CD4-positive, alpha-beta T cell (primary cell): ENCODE measurements around the gene B3GNT9. TPM values are rescaled to one million over a fixed set of nuclear protein-coding genes. Genes with fewer than 3 reads are reported as not detected.
A peak's percentile ranks its signal among the peaks of the same experiment; 100 is the strongest.

Source experiments
- ATAC-seq: fragments of 200-7000 bp; cut with Tn5 transposase; one replicate; pipeline ENCODE4 v1.10.0; 2022; ENCODE audit warnings: mild to moderate bottlenecking; ENCODE audit not compliant: poor library complexity
- CTCF ChIA-PET: fragments of 350-600 bp; sonication (Branson Sonifier 250); formaldehyde crosslinking; loops from one replicate; lab custom pipeline; 2021; ENCODE audit warnings: antibody characterized with exemption, inconsistent platforms; lab: Charles Lee
- POLR2A ChIA-PET: fragments of 350-600 bp; sonication (Branson Sonifier 250); formaldehyde crosslinking; loops from one replicate; lab custom pipeline; 2021; ENCODE audit warnings: antibody characterized with exemption, inconsistent platforms; lab: Charles Lee
- DNase-seq, 14 experiments: peaks; one replicate each; pipeline ENCODE4 v3.0.0-alpha.2; 2013 to 2020; ENCODE audit warnings: mixed read lengths in 2 of 14
- H3K27ac ChIP-seq, 2 donors: one replicate each; pipeline versions ENCODE4 v1.5.1 to v1.7.0; 2013; ENCODE audit warnings: low read length in 2 of 2, low read depth in 1 of 2, mild to moderate bottlenecking in 1 of 2
- H3K27me3 ChIP-seq, 2 experiments: 1 replicate in 1 of 2; 2 replicates in 1 of 2; pipeline versions ENCODE4 v1.6.1 to v1.7.0; 2013; ENCODE audit warnings: low read length in 2 of 2, control low read depth in 1 of 2, mild to moderate bottlenecking in 1 of 2, moderate library complexity in 1 of 2; ENCODE audit not compliant: insufficient read depth in 2 of 2, control insufficient read depth in 1 of 2
- H3K36me3 ChIP-seq: one replicate; pipeline ENCODE4 v1.6.1; 2013; ENCODE audit warnings: low read length, control low read depth; ENCODE audit not compliant: insufficient read depth
- H3K4me1 ChIP-seq: one replicate; pipeline ENCODE4 v1.6.1; 2013; ENCODE audit warnings: low read length, control low read depth; ENCODE audit not compliant: insufficient read depth
- H3K4me3 ChIP-seq: one replicate; pipeline ENCODE4 v1.5.1; 2013; ENCODE audit warnings: mild to moderate bottlenecking, low read length, moderate library complexity
- H3K9me3 ChIP-seq, 2 experiments: 1 replicate in 1 of 2; 2 replicates in 1 of 2; pipeline versions ENCODE4 v1.6.1 to v1.7.0; 2013; ENCODE audit warnings: low read length in 2 of 2, mild to moderate bottlenecking in 2 of 2, control low read depth in 1 of 2, moderate library complexity in 1 of 2; ENCODE audit not compliant: control insufficient read depth in 1 of 2, insufficient read depth in 1 of 2
- H3K27ac Mint-ChIP-seq: one replicate; pipeline ENCODE4 v1.8.0; 2020; ENCODE audit warnings: mixed read lengths
- H3K27me3 Mint-ChIP-seq: one replicate; pipeline ENCODE4 v1.8.0; 2021; ENCODE audit warnings: mixed read lengths
- H3K36me3 Mint-ChIP-seq: one replicate; pipeline ENCODE4 v1.8.0; 2021; ENCODE audit warnings: low read depth, mixed read lengths
- H3K4me1 Mint-ChIP-seq: one replicate; pipeline ENCODE4 v1.8.0; 2021; ENCODE audit warnings: low read depth, mixed read lengths
- H3K4me3 Mint-ChIP-seq: one replicate; pipeline ENCODE4 v1.8.0; 2020; ENCODE audit warnings: mild to moderate bottlenecking, mixed read lengths
- H3K9me3 Mint-ChIP-seq: one replicate; pipeline ENCODE4 v1.8.0; 2020; ENCODE audit warnings: mixed read lengths
- intact Hi-C, 2 experiments: fragments of 100-400 bp; cut with DNase I in 1 of 2; cut with micrococcal nuclease in 1 of 2; formaldehyde crosslinking; loops; one replicate each; pipeline versions ENCODE4 v1.15.1 to v1.9.0; 2023 to 2025; cut with DNase I, micrococcal nuclease
- polyA plus RNA-seq, 2 donors: library from polyadenylated mRNA; unstranded; fragments of 120-200 nt; gene quantifications; one replicate each; pipeline ENCODE4 v1.2.1, GENCODE V29; 2013
- total RNA-seq, 174 experiments: library from RNA in 2 of 174; stranded (reverse) in 2 of 174; gene quantifications; one replicate each; pipeline ENCODE4 v1.2.3 and lab custom pipeline; 2021 to 2026
- TF ChIP-seq, protein P1 (sequence below): fragments of 200-600 bp; IDR thresholded peaks from one replicate; pipeline ENCODE4 v1.8.0; 2022; ENCODE audit warnings: antibody characterized with exemption, mild to moderate bottlenecking

B3GNT9 gene, protein sequence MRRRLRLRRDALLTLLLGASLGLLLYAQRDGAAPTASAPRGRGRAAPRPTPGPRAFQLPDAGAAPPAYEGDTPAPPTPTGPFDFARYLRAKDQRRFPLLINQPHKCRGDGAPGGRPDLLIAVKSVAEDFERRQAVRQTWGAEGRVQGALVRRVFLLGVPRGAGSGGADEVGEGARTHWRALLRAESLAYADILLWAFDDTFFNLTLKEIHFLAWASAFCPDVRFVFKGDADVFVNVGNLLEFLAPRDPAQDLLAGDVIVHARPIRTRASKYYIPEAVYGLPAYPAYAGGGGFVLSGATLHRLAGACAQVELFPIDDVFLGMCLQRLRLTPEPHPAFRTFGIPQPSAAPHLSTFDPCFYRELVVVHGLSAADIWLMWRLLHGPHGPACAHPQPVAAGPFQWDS
- 1 to 10 TPM; 2.0 to 2.5 TPM for total RNA-seq
- 4.7 TPM for polyA plus RNA-seq (2013, experiment 1 of 2)
- polyA plus RNA-seq (2013, experiment 2 of 2), result 6.2 TPM
- 0.87 to 16.7 (median 5.0) reads per million in 172 experiments for total RNA-seq (lab: John Stamatoyannopoulos, UW)

DNA sequence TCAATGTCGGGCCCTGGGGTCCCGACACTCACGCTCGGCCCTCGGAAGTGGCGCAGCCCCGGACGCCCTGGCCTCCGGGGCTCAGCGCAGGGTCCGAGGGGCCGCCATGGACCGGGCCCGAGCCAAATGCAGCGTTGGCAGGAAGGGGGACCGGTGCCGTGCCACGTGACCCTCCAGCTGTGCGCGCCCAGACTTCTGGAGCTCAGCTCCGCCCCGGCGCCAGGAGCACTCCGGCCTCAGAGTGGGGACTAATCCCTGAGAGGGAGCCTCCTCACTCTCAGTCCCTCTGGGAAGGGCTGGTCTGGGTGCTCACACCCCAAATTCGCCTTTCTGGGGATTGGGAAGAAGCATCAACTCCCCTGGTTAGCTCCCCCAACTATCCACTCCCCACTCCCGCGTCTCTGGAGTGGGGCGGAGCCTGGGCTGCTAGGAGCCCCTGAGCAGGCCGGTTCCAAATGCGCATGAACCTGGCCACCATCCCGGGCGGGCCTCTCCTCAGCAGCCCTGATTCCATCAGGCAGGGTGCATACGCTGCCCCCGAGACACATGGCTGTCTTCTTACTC is at the start of gene B3GNT9:
Gene B3GNT9 (minus strand): TSS at position 166 of the 564 bp plus-strand sequence. CDS start 513 bp downstream, outside the sequence.
- CTCF ChIA-PET, result interaction anchor here (0.6 to 1.3 kb wide), 4 partner anchors 9 to 133 kb away, joined by 3 to 4 read pairs (median 4); partner anchors contain the start of genes FBXL8 and TRADD
- peak within 1 kb of the TSS; percentile 57 for H3K4me3 ChIP-seq
- Mint-ChIP-seq H3K27ac (peak within 1 kb of the TSS; percentile 55), H3K4me3 (peak within 1 kb of the TSS; percentile 79), H3K9me3 (no peaks in the 10 kb centered on the region), H3K27me3 (peaks cover 14% of the 10 kb centered on the region), H3K4me1 (peaks cover 24% of the 10 kb centered on the region), H3K36me3 (peaks cover 30% of the 10 kb centered on the region)
- POLR2A ChIA-PET, result interaction anchor here (0.7 to 3.0 kb wide), 8 partner anchors 9 to 197 kb away, joined by 3 to 29 read pairs (median 5); partner anchors contain the start of genes CBFB, FBXL8, FHOD1 and HSF4
- peaks cover 24% of the 10 kb centered on the region for H3K36me3 ChIP-seq
- intact Hi-C loops, result no loop called here
- TF ChIP-seq, protein P1, sequence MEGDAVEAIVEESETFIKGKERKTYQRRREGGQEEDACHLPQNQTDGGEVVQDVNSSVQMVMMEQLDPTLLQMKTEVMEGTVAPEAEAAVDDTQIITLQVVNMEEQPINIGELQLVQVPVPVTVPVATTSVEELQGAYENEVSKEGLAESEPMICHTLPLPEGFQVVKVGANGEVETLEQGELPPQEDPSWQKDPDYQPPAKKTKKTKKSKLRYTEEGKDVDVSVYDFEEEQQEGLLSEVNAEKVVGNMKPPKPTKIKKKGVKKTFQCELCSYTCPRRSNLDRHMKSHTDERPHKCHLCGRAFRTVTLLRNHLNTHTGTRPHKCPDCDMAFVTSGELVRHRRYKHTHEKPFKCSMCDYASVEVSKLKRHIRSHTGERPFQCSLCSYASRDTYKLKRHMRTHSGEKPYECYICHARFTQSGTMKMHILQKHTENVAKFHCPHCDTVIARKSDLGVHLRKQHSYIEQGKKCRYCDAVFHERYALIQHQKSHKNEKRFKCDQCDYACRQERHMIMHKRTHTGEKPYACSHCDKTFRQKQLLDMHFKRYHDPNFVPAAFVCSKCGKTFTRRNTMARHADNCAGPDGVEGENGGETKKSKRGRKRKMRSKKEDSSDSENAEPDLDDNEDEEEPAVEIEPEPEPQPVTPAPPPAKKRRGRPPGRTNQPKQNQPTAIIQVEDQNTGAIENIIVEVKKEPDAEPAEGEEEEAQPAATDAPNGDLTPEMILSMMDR, result no peak
- ATAC-seq, result peak; percentile 27
- peaks cover 51% of the 10 kb centered on the region for H3K4me1 ChIP-seq
- H3K9me3 ChIP-seq, result peaks cover 0 to 7% of the 10 kb centered on the region in 2 experiments
- no peak within 1 kb of the TSS for H3K27ac ChIP-seq
- DNase-seq, result peak in 5 of 14 experiments; percentile 11 to 63 (median 51)
- no peaks in the 10 kb centered on the region for H3K27me3 ChIP-seq

DNA sequence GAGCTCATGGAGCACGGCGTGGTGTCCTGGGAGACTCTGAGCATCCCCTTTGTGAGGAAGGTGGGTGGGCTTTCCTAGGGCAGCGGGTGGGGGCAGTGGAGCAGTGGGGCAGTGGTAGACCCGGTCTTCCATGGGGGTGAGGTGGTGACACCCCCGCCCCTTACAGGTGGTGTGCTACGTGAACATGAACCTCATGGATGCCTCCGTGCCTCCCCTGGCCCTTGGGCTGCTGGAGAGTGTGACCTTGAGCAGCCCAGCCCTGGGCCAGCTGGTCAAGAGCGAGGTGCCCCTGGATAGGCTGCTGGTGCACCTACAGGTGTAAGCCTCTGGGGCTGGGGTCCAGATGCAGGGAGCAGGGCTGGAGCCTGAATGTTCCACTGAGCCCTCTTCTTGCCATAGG is 49.7 kb upstream of the B3GNT9 start:
- intact Hi-C loops, result no loop called here
- H3K9me3 Mint-ChIP-seq, result no peaks in the 10 kb centered on the region
- H3K27me3 Mint-ChIP-seq, result no peaks in the 10 kb centered on the region
- peaks cover 62% of the 10 kb centered on the region for H3K36me3 Mint-ChIP-seq
- H3K4me1 Mint-ChIP-seq, result peaks cover 21% of the 10 kb centered on the region
- H3K4me3 ChIP-seq, result no peak overlapping the region
- ChIA-PET CTCF (no interaction called here), POLR2A (interaction anchor here (0.6 kb wide), 1 partner anchor 225 kb away, joined by 3 read pairs; no protein-coding TSS in a partner anchor)
- TF ChIP-seq, protein P1, result no peak
- ATAC-seq, result no peak
- no peak overlapping the region for H3K4me3 Mint-ChIP-seq
- peaks cover 10% of the 10 kb centered on the region for H3K4me1 ChIP-seq
- peaks cover 66% of the 10 kb centered on the region for H3K36me3 ChIP-seq
- H3K27me3 ChIP-seq, result no peaks in the 10 kb centered on the region
- no peaks in the 10 kb centered on the region for H3K9me3 ChIP-seq
- H3K27ac ChIP-seq, result no peak overlapping the region
- no peak overlapping the region for H3K27ac Mint-ChIP-seq
- no peak for DNase-seq

DNA sequence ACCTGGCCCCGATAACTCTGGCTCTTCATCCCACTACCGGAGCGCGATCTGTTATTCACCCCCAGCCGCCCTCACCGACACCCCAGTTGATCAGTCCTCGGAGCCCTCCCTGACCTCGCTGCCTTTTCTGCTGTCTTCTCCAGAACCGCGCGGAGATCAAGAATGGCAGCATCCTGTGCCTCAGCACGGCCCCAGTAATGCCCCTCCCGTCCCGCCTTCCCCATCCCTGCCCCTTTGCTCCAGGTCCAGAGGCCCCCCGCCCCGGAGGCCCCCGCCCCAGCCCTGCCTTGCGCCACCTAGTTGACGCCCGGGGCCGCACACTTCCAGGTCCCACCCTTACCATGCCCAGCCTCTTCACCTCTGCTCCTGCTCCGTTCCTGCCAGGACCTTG is 49.0 kb upstream of the B3GNT9 start:
- CTCF ChIA-PET, result no interaction called here
- no peak for ATAC-seq
- peaks cover 69% of the 10 kb centered on the region for H3K36me3 Mint-ChIP-seq

More for the DNA sequence above, 49.0 kb upstream of the B3GNT9 start:
- no peak for DNase-seq
- POLR2A ChIA-PET, result no interaction called here
- Mint-ChIP-seq H3K9me3 (no peaks in the 10 kb centered on the region), H3K27ac (no peak overlapping the region), H3K27me3 (no peaks in the 10 kb centered on the region), H3K4me1 (peaks cover 21% of the 10 kb centered on the region), H3K4me3 (no peak overlapping the region)
- Histone ChIP-seq H3K4me1 (peaks cover 17% of the 10 kb centered on the region), H3K4me3 (no peak overlapping the region), H3K27ac (no peak overlapping the region), H3K36me3 (peaks cover 73% of the 10 kb centered on the region), H3K27me3 (no peaks in the 10 kb centered on the region), H3K9me3 (no peaks in the 10 kb centered on the region)
- TF ChIP-seq, protein P1, result no peak
- intact Hi-C loops, result no loop called here
